ENCODE data around the gene EMILIN1.

DNA sequence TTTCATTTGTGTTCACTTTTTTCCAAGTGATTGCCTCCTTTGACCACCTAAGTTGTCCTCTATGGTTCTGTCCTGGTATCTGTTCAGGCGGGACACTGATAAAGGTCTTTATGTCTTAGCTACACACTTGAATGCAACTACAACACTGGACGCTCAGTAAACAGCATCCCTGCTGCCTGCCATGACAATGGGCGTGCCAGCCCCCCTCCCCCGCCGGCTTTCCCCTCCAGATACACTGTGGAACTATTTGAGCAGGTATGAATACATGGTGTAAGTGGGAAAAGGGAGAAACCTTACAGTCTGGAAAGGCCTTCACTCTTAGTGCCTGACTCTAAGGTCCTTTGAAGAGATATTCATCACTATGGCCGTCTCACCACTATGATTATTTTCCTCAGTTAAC is 21.2 kb upstream of the EMILIN1 start:
- TF ChIP-seq, protein P1, sequence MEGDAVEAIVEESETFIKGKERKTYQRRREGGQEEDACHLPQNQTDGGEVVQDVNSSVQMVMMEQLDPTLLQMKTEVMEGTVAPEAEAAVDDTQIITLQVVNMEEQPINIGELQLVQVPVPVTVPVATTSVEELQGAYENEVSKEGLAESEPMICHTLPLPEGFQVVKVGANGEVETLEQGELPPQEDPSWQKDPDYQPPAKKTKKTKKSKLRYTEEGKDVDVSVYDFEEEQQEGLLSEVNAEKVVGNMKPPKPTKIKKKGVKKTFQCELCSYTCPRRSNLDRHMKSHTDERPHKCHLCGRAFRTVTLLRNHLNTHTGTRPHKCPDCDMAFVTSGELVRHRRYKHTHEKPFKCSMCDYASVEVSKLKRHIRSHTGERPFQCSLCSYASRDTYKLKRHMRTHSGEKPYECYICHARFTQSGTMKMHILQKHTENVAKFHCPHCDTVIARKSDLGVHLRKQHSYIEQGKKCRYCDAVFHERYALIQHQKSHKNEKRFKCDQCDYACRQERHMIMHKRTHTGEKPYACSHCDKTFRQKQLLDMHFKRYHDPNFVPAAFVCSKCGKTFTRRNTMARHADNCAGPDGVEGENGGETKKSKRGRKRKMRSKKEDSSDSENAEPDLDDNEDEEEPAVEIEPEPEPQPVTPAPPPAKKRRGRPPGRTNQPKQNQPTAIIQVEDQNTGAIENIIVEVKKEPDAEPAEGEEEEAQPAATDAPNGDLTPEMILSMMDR (IDR thresholded peaks at IDR 0.05): no peak
- no peak for TF ChIP-seq POLR2A (IDR thresholded peaks at IDR 0.05)
